ENCODE results near the gene DGKI.

- no peak for TF ChIP-seq CTCF (IDR thresholded peaks at IDR 0.05; ENCODE audit: low read depth, low read length)
- TF ChIP-seq EZH2phosphoT487 (IDR thresholded peaks at IDR 0.05; ENCODE audit: low read depth), result no peak
Measured at GRCh38 chr7:137474540-137475026, 372.2 kb downstream of the DGKI start.
